ENCODE measurements around the gene MEIOC. TPM values are rescaled to one million over a fixed set of nuclear protein-coding genes. Genes with fewer than 3 reads are reported as not detected.

Gene MEIOC
- not detected in 2 replicates for total RNA-seq (2011; cell fraction: chromatin; rRNA removed; ENCODE audit: low replicate concordance)
- not detected in 2 replicates for total RNA-seq (2011; cell fraction: nucleolus; rRNA removed)
- total RNA-seq (2011; cell fraction: nucleoplasm; rRNA removed): not detected in 2 replicates
- total RNA-seq (2014; rRNA removed) (0.05 TPM in 1 of 2 replicates, not detected in the other), total RNA-seq (2014; rRNA removed; fragmentation: Illumina TruSeq; extraction: Trizol) (not detected in 2 replicates), total RNA-seq (2015; rRNA removed; fragmentation: Illumina TruSeq; extraction: Trizol) (not detected in 2 replicates), total RNA-seq (2021) (not detected in 2 replicates), polyA plus RNA-seq (2011; rRNA removed) (not detected in 2 replicates), polyA plus RNA-seq (2014; fragmentation: Illumina TruSeq; extraction: Trizol) (0.04 TPM in 1 of 2 replicates, not detected in the other), polyA plus RNA-seq (2014; fragmentation: Nextera tagmentation; extraction: Ambion mirVana) (under 1 TPM; 0.07 to 0.23 TPM), polyA plus RNA-seq (2014; rRNA removed) (not detected in 2 replicates), polyA minus RNA-seq (2011; rRNA and poly(A)+ RNA removed) (not detected in 2 replicates), Bru-seq, nascent RNA (not detected), BruChase-seq, experiment 1, labeled RNA remaining after a 2-hour chase (not detected), BruChase-seq, experiment 2, labeled RNA remaining after a 6-hour chase (not detected)
- polyA plus RNA-seq (2011; cell fraction: cytosol; rRNA removed): 0.01 TPM in 1 of 2 replicates, not detected in the other
- polyA plus RNA-seq (2011; cell fraction: nucleus; rRNA removed): 0.11 TPM in 1 of 2 replicates, not detected in the other
- polyA plus RNA-seq (2012): 0.04 and 0.07 TPM in 2 replicates
- not detected in 2 replicates for polyA minus RNA-seq (2011; cell fraction: cytosol; rRNA and poly(A)+ RNA removed)
- not detected in 2 replicates for polyA minus RNA-seq (2011; cell fraction: nucleus; rRNA and poly(A)+ RNA removed)
- long read RNA-seq, experiment 1, partial matches to known transcripts: 0 of 1 reads
- long read RNA-seq, experiment 1, other reads (novel, unspliced or antisense): 1 of 1 reads
- long read RNA-seq, experiment 2: 0 reads
- long read RNA-seq, experiment 3: 0 reads

DNA sequence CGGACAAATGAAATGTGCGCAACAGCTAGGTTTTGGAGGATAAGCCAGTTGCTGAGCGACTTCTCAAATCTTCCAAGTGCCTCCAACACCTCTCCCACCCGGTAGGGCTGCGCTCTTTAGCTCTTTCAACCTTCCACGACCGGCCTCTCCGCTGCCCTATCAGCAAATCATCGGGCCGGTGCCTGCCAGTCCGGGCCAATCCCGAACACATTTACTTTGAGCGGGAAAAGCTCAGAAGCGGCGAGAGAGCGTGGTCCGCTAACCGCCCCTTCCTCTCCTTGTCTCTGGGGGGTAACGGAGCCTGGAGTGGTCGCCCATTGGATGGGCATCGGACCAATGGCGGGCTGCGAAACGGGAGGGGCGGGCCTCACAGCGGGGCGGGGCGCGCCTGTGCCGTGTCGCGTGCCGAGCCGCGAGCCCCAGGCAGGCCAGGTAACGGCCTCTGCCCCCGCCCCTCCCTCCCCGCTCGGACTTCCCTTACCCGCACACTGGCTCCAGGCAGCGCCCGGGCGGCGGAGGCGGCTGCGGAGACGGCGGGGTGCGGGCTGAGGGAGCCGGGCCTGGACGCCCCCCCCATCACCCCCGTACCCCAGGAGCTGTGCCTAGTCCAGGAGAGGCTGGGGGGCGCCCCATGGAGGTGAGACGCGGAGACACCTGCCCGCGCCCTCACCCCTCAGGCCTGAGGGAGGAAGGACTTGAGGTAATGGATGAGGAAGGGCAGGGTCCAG lies at the start of gene MEIOC:
Gene MEIOC (plus strand): TSS at position 486 of the 728 bp plus-strand sequence. CDS start 146 bp downstream, at position 632.
- Histone ChIP-seq H3K4me3 (no peak within 1 kb of the TSS), H3K36me3 (ENCODE audit: control insufficient read depth, insufficient read depth, low read length) (no peaks in the 10 kb centered on the region), H2AFZ (ENCODE audit: low read depth, low read length) (no peak within 1 kb of the TSS), H4K20me1 (replicated peaks; ENCODE audit: control insufficient read depth, insufficient read depth, low read length) (no peaks in the 10 kb centered on the region), H3K9ac (ENCODE audit: insufficient read depth in 1 of 2, low read depth in 2 of 2, low read length in 2 of 2) (no peak within 1 kb of the TSS), H3K4me1 (replicated peaks in 1 of 2; ENCODE audit: control insufficient read depth in 2 of 2, insufficient read depth in 2 of 2, low read length in 2 of 2) (no peaks in the 10 kb centered on the region; a peak in 1 of 5 replicates), H3K9me1 (ENCODE audit: control insufficient read depth, insufficient read depth, low read length) (no peaks in the 10 kb centered on the region), H3K9me3 (replicated peaks; ENCODE audit: control insufficient read depth, insufficient read depth, low read depth, low read length) (no peaks in the 10 kb centered on the region), H3K27me3 (ENCODE audit: control insufficient read depth in 2 of 2, insufficient read depth in 2 of 2, low read length in 2 of 2) (0 out of 5 replicates have a peak, but pooled peaks cover 0 to 2% of the 10 kb centered on the region in 2 experiments), H3K79me2 (ENCODE audit: control insufficient read depth, insufficient read depth, low read length) (no peaks in the 10 kb centered on the region), H3K27ac (ENCODE audit: extremely low read depth, low read depth, low read length) (no peak within 1 kb of the TSS), H3K4me2 (ENCODE audit: insufficient read depth, low read length) (no peak within 1 kb of the TSS)
- in situ Hi-C loops (cut with MboI): no loop called here
- no peak for ATAC-seq
- FAIRE-seq: no peak
- TF ChIP-seq TSC22D4 (tag; IDR thresholded peaks at IDR 0.05): no peak
- no peak for TF ChIP-seq RBM22 (IDR thresholded peaks at IDR 0.05; ENCODE audit: low read depth, low read length, poor library complexity, severe bottlenecking)
- TF ChIP-seq CREM (IDR thresholded peaks at IDR 0.05; ENCODE audit: low read depth): no peak
- TF ChIP-seq, protein P1, sequence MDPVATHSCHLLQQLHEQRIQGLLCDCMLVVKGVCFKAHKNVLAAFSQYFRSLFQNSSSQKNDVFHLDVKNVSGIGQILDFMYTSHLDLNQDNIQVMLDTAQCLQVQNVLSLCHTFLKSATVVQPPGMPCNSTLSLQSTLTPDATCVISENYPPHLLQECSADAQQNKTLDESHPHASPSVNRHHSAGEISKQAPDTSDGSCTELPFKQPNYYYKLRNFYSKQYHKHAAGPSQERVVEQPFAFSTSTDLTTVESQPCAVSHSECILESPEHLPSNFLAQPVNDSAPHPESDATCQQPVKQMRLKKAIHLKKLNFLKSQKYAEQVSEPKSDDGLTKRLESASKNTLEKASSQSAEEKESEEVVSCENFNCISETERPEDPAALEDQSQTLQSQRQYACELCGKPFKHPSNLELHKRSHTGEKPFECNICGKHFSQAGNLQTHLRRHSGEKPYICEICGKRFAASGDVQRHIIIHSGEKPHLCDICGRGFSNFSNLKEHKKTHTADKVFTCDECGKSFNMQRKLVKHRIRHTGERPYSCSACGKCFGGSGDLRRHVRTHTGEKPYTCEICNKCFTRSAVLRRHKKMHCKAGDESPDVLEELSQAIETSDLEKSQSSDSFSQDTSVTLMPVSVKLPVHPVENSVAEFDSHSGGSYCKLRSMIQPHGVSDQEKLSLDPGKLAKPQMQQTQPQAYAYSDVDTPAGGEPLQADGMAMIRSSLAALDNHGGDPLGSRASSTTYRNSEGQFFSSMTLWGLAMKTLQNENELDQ (CRISPR knock-in tag; IDR thresholded peaks at IDR 0.05; ENCODE audit: borderline replicate concordance): no peak
- TF ChIP-seq, protein P2, sequence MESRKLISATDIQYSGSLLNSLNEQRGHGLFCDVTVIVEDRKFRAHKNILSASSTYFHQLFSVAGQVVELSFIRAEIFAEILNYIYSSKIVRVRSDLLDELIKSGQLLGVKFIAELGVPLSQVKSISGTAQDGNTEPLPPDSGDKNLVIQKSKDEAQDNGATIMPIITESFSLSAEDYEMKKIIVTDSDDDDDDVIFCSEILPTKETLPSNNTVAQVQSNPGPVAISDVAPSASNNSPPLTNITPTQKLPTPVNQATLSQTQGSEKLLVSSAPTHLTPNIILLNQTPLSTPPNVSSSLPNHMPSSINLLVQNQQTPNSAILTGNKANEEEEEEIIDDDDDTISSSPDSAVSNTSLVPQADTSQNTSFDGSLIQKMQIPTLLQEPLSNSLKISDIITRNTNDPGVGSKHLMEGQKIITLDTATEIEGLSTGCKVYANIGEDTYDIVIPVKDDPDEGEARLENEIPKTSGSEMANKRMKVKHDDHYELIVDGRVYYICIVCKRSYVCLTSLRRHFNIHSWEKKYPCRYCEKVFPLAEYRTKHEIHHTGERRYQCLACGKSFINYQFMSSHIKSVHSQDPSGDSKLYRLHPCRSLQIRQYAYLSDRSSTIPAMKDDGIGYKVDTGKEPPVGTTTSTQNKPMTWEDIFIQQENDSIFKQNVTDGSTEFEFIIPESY (CRISPR knock-in tag; IDR thresholded peaks at IDR 0.05): 0 out of 2 replicates have a peak, but pooled peaks have one; percentile 12
- ChIA-PET POLR2A (interaction anchor here (0.6 to 0.8 kb wide), 2 partner anchors 12 to 36 kb away, joined by 3 to 4 read pairs; no protein-coding TSS in a partner anchor), CTCF (ENCODE audit: low intra/inter-chr PET ratio) (interaction anchor here (0.5 kb wide), 1 partner anchor 100 kb away, joined by 3 read pairs; no protein-coding TSS in a partner anchor)
- DNase-seq (ENCODE audit: extremely low read depth in 1 of 4, low spot score in 3 of 4): no peak
- WGBS (ENCODE audit: insufficient coverage, low coverage, missing lambda C conversion rate): 71% methylated on average over 21 of the region's 57 CpGs
- intact Hi-C loops (cut with micrococcal nuclease): no loop called here
- BruUV-seq (replicated peaks): no TSS peak

All from K562 (cell line).